GM12878 (cell line): ENCODE data around the gene ZP2. TPM values are rescaled to one million over a fixed set of nuclear protein-coding genes. Genes with fewer than 3 reads are reported as not detected.

Experiments used
- ATAC-seq: fragments of 200-7000 bp; cut with Tn5 transposase; 3 replicates; pipeline ENCODE4 v1.9.1; 2020; ENCODE audit warnings: mild to moderate bottlenecking, moderate library complexity
- BruUV-seq: library from RNA; stranded (reverse); fragments of 400-500 nt; replicated peaks from 2 replicates; lab custom pipeline; 2021; lab: Mats Ljungman, UMichigan
- CTCF ChIA-PET: fragments of 300-600 bp; sonication (Branson Sonifier 250); formaldehyde crosslinking; extraction: SDS; loops from one replicate; lab custom pipeline; 2021; ENCODE audit warnings: inconsistent platforms; lab: Yijun Ruan, JAX
- POLR2A ChIA-PET: fragments of 350-600 bp; formaldehyde crosslinking; extraction: SDS; loops from one replicate; lab custom pipeline; 2021; ENCODE audit warnings: inconsistent platforms; lab: Charles Lee
- RAD21 ChIA-PET: fragments of 300-600 bp; sonication (Branson Sonifier 250); formaldehyde crosslinking; loops from one replicate; lab custom pipeline; 2023; ENCODE audit warnings: antibody characterized with exemption; ENCODE audit not compliant: unreplicated experiment; lab: Charles Lee
- SMC1A ChIA-PET: fragments of 300-600 bp; sonication (Branson Sonifier 250); formaldehyde crosslinking; loops from one replicate; lab custom pipeline; 2023; ENCODE audit not compliant: unreplicated experiment, uncharacterized antibody; lab: Charles Lee
- DNase-seq: peaks from one replicate; pipeline ENCODE4 v3.0.0-alpha.2; 2011; ENCODE audit warnings: low read depth, low spot score
- FAIRE-seq: peaks from 3 replicates; lab custom pipeline; 2011; peaks lifted over from hg19 to GRCh38; lab: Jason Lieb, UNC
- H2AFZ ChIP-seq: 2 replicates; pipeline ENCODE4 v1.6.0; 2011; ENCODE audit warnings: low read depth, low read length, control low read depth; ENCODE audit not compliant: control insufficient read depth
- H3K27ac ChIP-seq: 2 replicates; pipeline ENCODE4 v1.5.1; 2011; ENCODE audit warnings: control low read depth; ENCODE audit not compliant: control insufficient read depth, insufficient read depth
- H3K27me3 ChIP-seq, 2 experiments: replicated peaks in 1 of 2; 2 replicates each; pipeline versions ENCODE4 v1.6.0 to v1.6.1; 2011; ENCODE audit warnings: low read length in 1 of 2; ENCODE audit not compliant: control insufficient read depth in 2 of 2, insufficient read depth in 2 of 2
- H3K36me3 ChIP-seq, 2 experiments: 2 replicates each; pipeline ENCODE4 v1.5.1; 2011; ENCODE audit warnings: low read length in 1 of 2; ENCODE audit not compliant: control insufficient read depth in 2 of 2, insufficient read depth in 2 of 2
- H3K4me1 ChIP-seq: 2 replicates; pipeline ENCODE4 v1.6.1; 2011; ENCODE audit warnings: mild to moderate bottlenecking, low read length, moderate library complexity, mixed read lengths; ENCODE audit not compliant: control insufficient read depth, insufficient read depth
- H3K4me2 ChIP-seq: 2 replicates; pipeline ENCODE4 v1.6.0; 2011; ENCODE audit warnings: control low read depth; ENCODE audit not compliant: control insufficient read depth, insufficient read depth
- H3K4me3 ChIP-seq: fragments of 200-600 bp; sonication (generic); 2 replicates; pipeline ENCODE4 v1.5.1; 2016
- H3K79me2 ChIP-seq: 2 replicates; pipeline ENCODE4 v1.6.0; 2011; ENCODE audit warnings: low read length; ENCODE audit not compliant: control insufficient read depth, insufficient read depth
- H3K9ac ChIP-seq: 2 replicates; pipeline ENCODE4 v1.8.0; 2011; ENCODE audit warnings: low read length, control low read depth, mixed read lengths; ENCODE audit not compliant: control insufficient read depth, insufficient read depth
- H3K9me3 ChIP-seq: replicated peaks from 3 replicates; pipeline ENCODE4 v1.5.1; 2011; ENCODE audit warnings: mild to moderate bottlenecking, low read length; ENCODE audit not compliant: control insufficient read depth, insufficient read depth
- H4K20me1 ChIP-seq: 2 replicates; pipeline ENCODE4 v1.6.0; 2011; ENCODE audit not compliant: control insufficient read depth, insufficient read depth
- BCL3 ChIP-seq: IDR thresholded peaks from 2 replicates; pipeline ENCODE4 v1.6.1; 2011; ENCODE audit warnings: borderline replicate concordance, low read depth, mild to moderate bottlenecking, moderate library complexity, low read length; ENCODE audit not compliant: insufficient read depth, poor library complexity, severe bottlenecking
- CREM ChIP-seq: IDR thresholded peaks from 2 replicates; pipeline ENCODE4 v1.6.1; 2014; ENCODE audit warnings: antibody characterized with exemption, low read depth
- MLLT1 ChIP-seq: fragments of 450-650 bp; IDR thresholded peaks from 2 replicates; pipeline ENCODE4 v1.6.1; 2016; ENCODE audit warnings: mild to moderate bottlenecking
- NFYA ChIP-seq: IDR thresholded peaks from 2 replicates; pipeline ENCODE4 v1.6.1; 2011; ENCODE audit warnings: low read depth, mild to moderate bottlenecking, low read length, improper control_type of control experiment, borderline replicate concordance
- PAX8 ChIP-seq: fragments of 450-650 bp; IDR thresholded peaks from 2 replicates; pipeline ENCODE4 v1.6.1; 2017; ENCODE audit warnings: mild to moderate bottlenecking, moderate library complexity
- SP1 ChIP-seq: IDR thresholded peaks from one replicate; pipeline ENCODE4 v1.6.1; 2011; ENCODE audit warnings: low read depth, low read length
- WGBS: methylation state at CpG from one replicate; pipeline ENCODE4 v1.1.6; 2016; ENCODE audit warnings: low lambda C conversion rate; ENCODE audit not compliant: insufficient replicate concordance, insufficient coverage; ENCODE audit errors: missing lambda C conversion rate; 5-methylcytosine and 5-hydroxymethylcytosine counted together
- in situ Hi-C: fragments of 300-500 bp; cut with MboI; formaldehyde crosslinking; loops from 9 replicates; pipeline ENCODE4 v1.14.3; 2018; ENCODE audit warnings: mixed read lengths
- intact Hi-C: fragments of 100-400 bp; cut with micrococcal nuclease; formaldehyde crosslinking; loops from one replicate; pipeline ENCODE4 v1.14.2; 2022; ENCODE audit not compliant: unreplicated experiment
- polyA plus RNA-seq, 11 experiments: library from polyadenylated mRNA; depleted of rRNA in 4 of 11; unstranded in 6 of 11; stranded (reverse) in 5 of 11; fragments of >200 nt; fragmentation: Nextera tagmentation in 4 of 11; fragmentation: Illumina TruSeq in 1 of 11; extraction: Ambion mirVana in 4 of 11; extraction: Trizol in 1 of 11; gene quantifications; 1 replicate in 1 of 11; 2 replicates in 10 of 11; pipeline versions ENCODE4 v1.2.1 to v1.2.3, GENCODE V29; 2011 to 2016; ENCODE audit warnings: inconsistent platforms in 2 of 11, missing spikeins in 2 of 11, low read depth in 1 of 11
- total RNA-seq, 4 experiments: library from RNA; depleted of rRNA in 3 of 4; stranded (reverse); fragments of >200 nt in 3 of 4; fragmentation: Illumina TruSeq in 1 of 4; extraction: Trizol in 1 of 4; gene quantifications; 2 replicates each; pipeline versions ENCODE4 v1.2.1 to v1.2.3, GENCODE V29; 2013 to 2021

Gene ZP2
- total and polyA plus RNA-seq, 10 of the 15 experiments (the other 5 are each of a cell fraction or from before 2014, with no cell fraction given), result 0.11 to 0.33 (median 0.16) TPM; not detected in 1

DNA sequence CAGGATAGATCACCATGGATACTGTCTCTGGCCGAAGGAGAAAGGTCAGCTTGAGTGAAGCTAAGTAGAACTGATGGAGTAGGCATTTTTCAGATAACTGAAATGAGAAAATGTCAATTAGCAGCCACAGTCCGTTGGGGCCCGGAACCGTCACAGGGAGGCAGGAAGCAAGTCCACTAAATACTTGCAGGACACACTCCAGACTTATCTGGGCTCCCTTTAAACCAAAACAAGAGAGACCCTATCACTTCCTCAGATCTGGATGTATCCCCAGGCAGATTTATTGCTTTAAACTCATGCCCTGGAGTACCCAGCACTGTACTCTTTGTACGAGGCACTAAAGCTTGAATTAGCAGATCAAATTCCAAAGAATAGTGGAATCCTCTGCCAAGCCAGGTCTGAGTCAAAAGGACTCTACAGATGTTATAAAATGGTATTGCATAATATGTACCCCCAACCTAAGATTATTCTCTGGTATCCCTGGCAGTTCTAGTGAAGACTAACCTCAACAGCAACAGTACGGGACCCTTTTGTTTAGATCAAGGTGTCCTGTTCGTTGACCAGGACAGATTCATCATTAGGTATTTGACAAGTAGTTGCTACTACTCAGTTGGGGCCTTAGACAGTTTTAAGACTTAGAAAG is 8.1 kb downstream of the ZP2 start:
- H3K27me3 ChIP-seq, result no peaks in the 10 kb centered on the region; a peak in 1 of 4 replicates
- SMC1A ChIA-PET, result interaction anchor here (1.6 kb wide), 1 partner anchor 23 kb away, joined by 3 read pairs; no protein-coding TSS in a partner anchor
- ATAC-seq, result no peak
- BruUV-seq, result no TSS peak
- intact Hi-C loops, result no loop called here
- TF ChIP-seq BCL3, result no peak
- no peak for TF ChIP-seq PAX8
- TF ChIP-seq NFYA, result no peak
- no peak for TF ChIP-seq SP1
- no peak for TF ChIP-seq CREM
- TF ChIP-seq MLLT1, result no peak
- TF ChIP-seq, all 136 proteins: peak for 0
- no peak for FAIRE-seq
- 48% methylated on average over 7 of the region's 7 CpGs for WGBS
- CTCF ChIA-PET, result no interaction called here
- Histone ChIP-seq H3K79me2 (no peaks in the 10 kb centered on the region), H3K4me3 (no peak overlapping the region), H2AFZ (no peak overlapping the region), H3K9me3 (no peaks in the 10 kb centered on the region), H3K4me1 (no peaks in the 10 kb centered on the region), H4K20me1 (no peaks in the 10 kb centered on the region), H3K4me2 (no peak overlapping the region), H3K9ac (no peak overlapping the region), H3K36me3 (no peaks in the 10 kb centered on the region), H3K27ac (no peak overlapping the region)
- RAD21 ChIA-PET, result no interaction called here
- DNase-seq, result no peak
- in situ Hi-C loops, result no loop called here
- POLR2A ChIA-PET, result no interaction called here
